ENCODE measurements around the gene UBAC1. TPM values are rescaled to one million over a fixed set of nuclear protein-coding genes. Genes with fewer than 3 reads are reported as not detected.
A peak's percentile ranks its signal among the peaks of the same experiment; 100 is the strongest.

UBAC1 gene
- total and polyA plus RNA-seq, 9 of the 15 experiments (the other 6 are each of a cell fraction or from before 2014, with no cell fraction given) = 94.0 to 399 (median 228) TPM

DNA sequence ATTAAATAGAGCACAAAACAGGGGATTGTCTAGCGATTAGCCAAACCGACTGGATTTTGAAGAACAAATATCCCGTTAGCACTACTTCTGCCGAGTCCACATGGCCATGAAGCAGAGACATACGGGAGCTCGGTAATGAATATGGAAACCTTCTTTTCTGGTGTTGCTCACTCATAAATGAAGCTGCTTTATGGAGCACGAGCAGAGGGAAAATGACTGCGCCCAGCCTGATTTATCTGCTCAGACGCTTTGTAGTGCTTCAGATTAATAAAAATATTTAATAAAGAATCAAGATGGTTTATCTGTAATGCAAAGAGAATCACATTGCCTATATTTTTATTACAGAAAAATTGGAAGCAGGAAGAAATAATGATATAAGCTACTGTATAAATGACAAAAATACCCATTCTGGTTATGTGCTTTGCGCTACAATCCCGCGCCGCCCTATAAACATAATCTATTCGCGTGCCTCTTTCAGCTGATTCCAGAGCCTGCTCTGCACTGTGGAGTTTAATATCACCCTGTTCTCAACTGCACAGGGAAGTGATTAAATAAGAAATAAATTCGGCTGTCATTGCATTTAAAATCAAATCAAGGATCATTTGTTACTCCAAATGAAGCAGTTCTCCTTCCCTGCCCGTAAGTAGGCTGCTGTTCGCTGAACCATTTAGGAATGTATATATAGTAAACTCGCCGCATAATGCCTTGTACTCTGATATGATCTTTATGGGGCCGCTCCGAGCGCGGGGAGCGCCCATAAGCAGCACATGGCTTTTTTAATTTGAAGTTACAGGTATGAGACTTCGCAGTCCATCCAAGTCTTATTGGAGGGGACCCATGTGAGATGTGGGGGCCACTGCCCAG lies 22.3 kb upstream of the UBAC1 start:
- ChIA-PET POLR2A (interaction anchor here (0.5 to 0.7 kb wide), 3 partner anchors 13 to 1041 kb away, joined by 3 to 4 read pairs (median 3); no protein-coding TSS in a partner anchor), CTCF (ENCODE audit: low intra/inter-chr PET ratio) (interaction anchor here (0.5 to 0.6 kb wide), 2 partner anchors 186 to 188 kb away, joined by 3 to 4 read pairs; no protein-coding TSS in a partner anchor)
- FAIRE-seq (peak; percentile 51), DNase-seq (ENCODE audit: extremely low read depth in 1 of 4, low spot score in 3 of 4) (peak in 1 of 4 experiments; percentile 53), ATAC-seq (peak; percentile 53)
- 5% methylated on average over 26 of the region's 26 CpGs for WGBS (ENCODE audit: insufficient coverage, low coverage, missing lambda C conversion rate)
- Histone ChIP-seq H3K79me2 (ENCODE audit: control insufficient read depth, insufficient read depth, low read length) (no peaks in the 10 kb centered on the region), H3K27me3 (ENCODE audit: control insufficient read depth in 2 of 2, insufficient read depth in 2 of 2, low read length in 2 of 2) (peaks cover 17 to 39% of the 10 kb centered on the region in 2 experiments; a peak in 4 of 5 replicates), H3K27ac (ENCODE audit: extremely low read depth, low read depth, low read length) (no peak overlapping the region), H3K9me1 (ENCODE audit: control insufficient read depth, insufficient read depth, low read length) (no peaks in the 10 kb centered on the region), H2AFZ (ENCODE audit: low read depth, low read length) (0 out of 2 replicates have a peak overlapping the region, but pooled peaks have one; percentile 30), H3K4me3 (no peak overlapping the region), H3K4me1 (replicated peaks in 1 of 2; ENCODE audit: control insufficient read depth in 2 of 2, insufficient read depth in 2 of 2, low read length in 2 of 2) (peaks cover 23 to 76% of the 10 kb centered on the region in 2 experiments), H3K36me3 (ENCODE audit: control insufficient read depth, insufficient read depth, low read length) (no peaks in the 10 kb centered on the region), H3K9me3 (replicated peaks; ENCODE audit: control insufficient read depth, insufficient read depth, low read depth, low read length) (no peaks in the 10 kb centered on the region), H3K9ac (ENCODE audit: insufficient read depth in 1 of 2, low read depth in 2 of 2, low read length in 2 of 2) (peak overlapping the region in 1 of 2 experiments; percentile 84; a peak in 2 of 4 replicates), H4K20me1 (replicated peaks; ENCODE audit: control insufficient read depth, insufficient read depth, low read length) (0 out of 2 replicates have a peak, but pooled peaks cover 3% of the 10 kb centered on the region), H3K4me2 (ENCODE audit: insufficient read depth, low read length) (peak overlapping the region; percentile 59; the same call in 1 of the 2 replicates)
- BruUV-seq (replicated peaks) = no TSS peak
- intact Hi-C loops (cut with micrococcal nuclease) (loop anchor here (5.0 kb wide), 1 partner anchor 186 kb away; no protein-coding TSS in a partner anchor), in situ Hi-C loops (cut with MboI) (loop anchor here (5.0 kb wide), 1 partner anchor 129 kb away; no protein-coding TSS in a partner anchor)
- TF ChIP-seq TEAD1 (CRISPR knock-in tag; IDR thresholded peaks at IDR 0.05) = peak in 1 of 2 experiments; percentile 45; a peak in 1 of 4 replicates
- TF ChIP-seq HLTF (IDR thresholded peaks at IDR 0.05) = no peak
- TF ChIP-seq FOXJ3 (CRISPR knock-in tag; IDR thresholded peaks at IDR 0.05) = no peak
- no peak for TF ChIP-seq MBD2 (IDR thresholded peaks at IDR 0.05; ENCODE audit: borderline replicate concordance, low read depth)
- no peak for TF ChIP-seq ZNF121 (CRISPR knock-in tag; conservative IDR thresholded peaks at IDR 0.05)
- TF ChIP-seq, protein P1, sequence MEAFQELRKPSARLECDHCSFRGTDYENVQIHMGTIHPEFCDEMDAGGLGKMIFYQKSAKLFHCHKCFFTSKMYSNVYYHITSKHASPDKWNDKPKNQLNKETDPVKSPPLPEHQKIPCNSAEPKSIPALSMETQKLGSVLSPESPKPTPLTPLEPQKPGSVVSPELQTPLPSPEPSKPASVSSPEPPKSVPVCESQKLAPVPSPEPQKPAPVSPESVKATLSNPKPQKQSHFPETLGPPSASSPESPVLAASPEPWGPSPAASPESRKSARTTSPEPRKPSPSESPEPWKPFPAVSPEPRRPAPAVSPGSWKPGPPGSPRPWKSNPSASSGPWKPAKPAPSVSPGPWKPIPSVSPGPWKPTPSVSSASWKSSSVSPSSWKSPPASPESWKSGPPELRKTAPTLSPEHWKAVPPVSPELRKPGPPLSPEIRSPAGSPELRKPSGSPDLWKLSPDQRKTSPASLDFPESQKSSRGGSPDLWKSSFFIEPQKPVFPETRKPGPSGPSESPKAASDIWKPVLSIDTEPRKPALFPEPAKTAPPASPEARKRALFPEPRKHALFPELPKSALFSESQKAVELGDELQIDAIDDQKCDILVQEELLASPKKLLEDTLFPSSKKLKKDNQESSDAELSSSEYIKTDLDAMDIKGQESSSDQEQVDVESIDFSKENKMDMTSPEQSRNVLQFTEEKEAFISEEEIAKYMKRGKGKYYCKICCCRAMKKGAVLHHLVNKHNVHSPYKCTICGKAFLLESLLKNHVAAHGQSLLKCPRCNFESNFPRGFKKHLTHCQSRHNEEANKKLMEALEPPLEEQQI (IDR thresholded peaks at IDR 0.05) = no peak
- TF ChIP-seq, protein P2, sequence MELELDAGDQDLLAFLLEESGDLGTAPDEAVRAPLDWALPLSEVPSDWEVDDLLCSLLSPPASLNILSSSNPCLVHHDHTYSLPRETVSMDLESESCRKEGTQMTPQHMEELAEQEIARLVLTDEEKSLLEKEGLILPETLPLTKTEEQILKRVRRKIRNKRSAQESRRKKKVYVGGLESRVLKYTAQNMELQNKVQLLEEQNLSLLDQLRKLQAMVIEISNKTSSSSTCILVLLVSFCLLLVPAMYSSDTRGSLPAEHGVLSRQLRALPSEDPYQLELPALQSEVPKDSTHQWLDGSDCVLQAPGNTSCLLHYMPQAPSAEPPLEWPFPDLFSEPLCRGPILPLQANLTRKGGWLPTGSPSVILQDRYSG (tag; conservative IDR thresholded peaks at IDR 0.05; ENCODE audit: low read depth) = no peak
- TF ChIP-seq ZFP30 (CRISPR knock-in tag; IDR thresholded peaks at IDR 0.05; ENCODE audit: borderline replicate concordance) = no peak
- TF ChIP-seq, protein P3, sequence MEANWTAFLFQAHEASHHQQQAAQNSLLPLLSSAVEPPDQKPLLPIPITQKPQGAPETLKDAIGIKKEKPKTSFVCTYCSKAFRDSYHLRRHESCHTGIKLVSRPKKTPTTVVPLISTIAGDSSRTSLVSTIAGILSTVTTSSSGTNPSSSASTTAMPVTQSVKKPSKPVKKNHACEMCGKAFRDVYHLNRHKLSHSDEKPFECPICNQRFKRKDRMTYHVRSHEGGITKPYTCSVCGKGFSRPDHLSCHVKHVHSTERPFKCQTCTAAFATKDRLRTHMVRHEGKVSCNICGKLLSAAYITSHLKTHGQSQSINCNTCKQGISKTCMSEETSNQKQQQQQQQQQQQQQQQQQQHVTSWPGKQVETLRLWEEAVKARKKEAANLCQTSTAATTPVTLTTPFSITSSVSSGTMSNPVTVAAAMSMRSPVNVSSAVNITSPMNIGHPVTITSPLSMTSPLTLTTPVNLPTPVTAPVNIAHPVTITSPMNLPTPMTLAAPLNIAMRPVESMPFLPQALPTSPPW (CRISPR knock-in tag; IDR thresholded peaks at IDR 0.05) = 0 out of 2 replicates have a peak, but pooled peaks have one; percentile 19
- no peak for TF ChIP-seq KLF6 (CRISPR knock-in tag; IDR thresholded peaks at IDR 0.05; ENCODE audit: borderline replicate concordance)
- TF ChIP-seq PREB (CRISPR knock-in tag; IDR thresholded peaks at IDR 0.05) = no peak
